Measurements from ENCODE around the gene OXGR1. TPM values are rescaled to one million over a fixed set of nuclear protein-coding genes. Genes with fewer than 3 reads are reported as not detected.

The OXGR1 gene
- total and polyA plus RNA-seq, 9 of the 15 experiments (the other 6 are each of a cell fraction or from before 2014, with no cell fraction given): 0.03 TPM; not detected in 8

GRCh38 chr13:96963786-96964475, 30.3 kb downstream of the OXGR1 start (continued):
- TF ChIP-seq MGA (IDR thresholded peaks at IDR 0.05): no peak
- TF ChIP-seq ZNF277 (CRISPR knock-in tag; IDR thresholded peaks at IDR 0.05; ENCODE audit: borderline replicate concordance): no peak
- peak in 2 of 3 experiments; percentile 22 to 32; a peak in 2 of 6 replicates for TF ChIP-seq CTCF (IDR thresholded peaks at IDR 0.05 in 2 of 3, conservative IDR thresholded peaks at IDR 0.05 in 1 of 3; ENCODE audit: insufficient read depth in 2 of 3, low read depth in 1 of 3, low read length in 3 of 3)
- TF ChIP-seq ARNT (IDR thresholded peaks at IDR 0.05): no peak
- no peak for TF ChIP-seq ELF2 (CRISPR knock-in tag; IDR thresholded peaks at IDR 0.05)
- no peak for TF ChIP-seq BCOR (IDR thresholded peaks at IDR 0.05)
- peak; percentile 57 for TF ChIP-seq C11orf30 (IDR thresholded peaks at IDR 0.05; ENCODE audit: low read depth)
- no peak for TF ChIP-seq MED1 (CRISPR knock-in tag; IDR thresholded peaks at IDR 0.05; ENCODE audit: borderline replicate concordance)
- TF ChIP-seq TEAD1 (CRISPR knock-in tag; IDR thresholded peaks at IDR 0.05): no peak
- TF ChIP-seq MAFK (IDR thresholded peaks at IDR 0.05; ENCODE audit: low read length): peak; percentile 64
- TF ChIP-seq POLR2H (tag; IDR thresholded peaks at IDR 0.05; ENCODE audit: low read depth): no peak
- TF ChIP-seq SMAD3 (CRISPR knock-in tag; conservative IDR thresholded peaks at IDR 0.05): no peak
- no peak for TF ChIP-seq MCM2 (IDR thresholded peaks at IDR 0.05; ENCODE audit: low read depth)
- TF ChIP-seq MAFF (IDR thresholded peaks at IDR 0.05; ENCODE audit: low read length): peak; percentile 48; the same call in 1 of the 2 replicates
- TF ChIP-seq ZNF316 (IDR thresholded peaks at IDR 0.05): peak; percentile 87

All from K562 (cell line).